ENCODE results near the gene CAMKV.
"Not testable (repeated sequence)": the region's sequence is repeated elsewhere in the genome, so short reads cannot be mapped to it uniquely, and the experiment has no call there.

Gene CAMKV

DNA sequence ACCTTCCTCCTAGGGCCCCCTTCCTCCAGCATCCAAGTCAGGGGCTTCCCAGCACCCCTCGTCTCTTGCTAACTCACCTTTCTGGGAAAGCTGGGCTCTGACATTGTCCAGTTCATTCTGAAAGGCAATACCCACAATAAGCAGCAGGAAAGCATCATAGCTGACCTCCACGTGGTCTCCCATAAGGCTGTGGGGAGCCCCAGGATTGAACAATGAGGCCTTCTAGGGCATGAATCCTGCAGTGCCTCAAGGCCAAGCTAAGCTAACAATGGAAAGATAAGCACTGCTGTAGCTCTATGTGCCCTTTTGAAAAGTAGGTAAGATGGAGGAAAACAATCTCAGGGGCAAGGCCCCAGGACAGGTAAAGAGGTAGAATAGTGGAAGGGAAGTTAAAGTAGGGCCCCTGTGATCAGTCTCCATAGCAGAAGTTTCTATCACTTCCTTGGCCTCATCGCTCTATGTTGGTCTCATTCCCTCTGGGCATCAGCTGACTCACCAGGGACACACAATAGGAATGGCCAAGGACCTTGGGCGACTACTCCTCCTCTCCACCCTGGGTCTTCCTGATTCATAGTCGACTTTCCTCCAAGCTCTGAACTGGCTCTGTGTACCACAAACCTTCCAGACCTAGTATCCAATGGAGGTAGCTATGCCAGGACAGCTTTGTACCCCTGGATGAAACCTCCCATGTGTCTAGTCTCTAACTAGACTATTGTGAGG, 25.1 kb downstream of the CAMKV start:
- DNase-seq: no peak

DNA sequence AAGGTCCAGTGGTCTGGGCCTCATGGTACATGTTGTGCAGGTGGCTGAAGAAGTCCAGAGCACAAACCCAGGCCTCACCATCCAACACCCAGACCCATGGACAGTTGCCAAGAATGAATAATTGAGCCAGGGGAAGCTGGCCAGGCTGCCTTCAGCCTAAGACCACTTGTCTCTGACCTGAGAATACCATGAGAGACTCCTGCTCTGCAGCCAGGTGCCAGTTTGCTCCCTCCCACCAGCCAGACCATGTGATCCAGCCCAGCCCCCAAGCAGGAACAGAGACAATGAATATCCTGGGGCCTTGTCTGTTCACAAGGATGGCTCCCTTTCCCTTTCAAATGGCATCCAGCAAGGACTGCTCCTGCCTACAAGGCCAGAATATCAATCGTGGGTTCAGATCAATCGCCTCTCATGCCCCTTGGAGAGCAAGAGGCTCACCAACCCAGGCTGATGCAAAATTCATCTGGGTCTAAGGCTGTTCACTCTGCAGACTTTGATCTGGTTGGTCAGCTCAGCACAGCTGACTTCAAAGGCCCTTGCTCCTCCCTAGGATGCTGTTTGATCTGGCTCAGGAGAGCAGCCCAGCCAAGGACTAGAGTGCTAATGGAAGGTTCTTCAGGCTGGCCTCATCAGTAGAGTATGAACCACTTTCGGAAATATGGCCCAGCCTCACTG, 26.7 kb downstream of the CAMKV start:
- DNase-seq: no peak

DNA sequence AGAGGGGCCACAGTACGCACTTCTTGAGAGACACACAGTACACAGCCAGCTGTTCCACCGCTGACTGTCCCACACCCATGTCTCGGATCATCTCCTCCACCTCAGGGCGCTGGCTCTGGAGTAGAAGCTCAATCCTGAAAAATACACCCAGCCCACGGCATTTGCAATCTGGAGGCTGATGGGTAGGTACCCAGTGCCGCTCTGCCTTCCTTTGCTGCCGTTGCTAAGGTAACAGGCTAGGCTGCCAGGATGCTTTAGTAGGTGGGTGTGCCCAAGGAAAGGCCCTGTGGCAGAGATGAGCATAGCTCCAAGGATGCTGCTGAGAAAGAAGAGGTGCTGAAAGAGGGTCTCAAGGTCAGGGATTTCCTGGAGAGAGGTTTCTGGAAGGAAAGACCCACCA, 27.9 kb downstream of the CAMKV start:
- no peak for DNase-seq

DNA sequence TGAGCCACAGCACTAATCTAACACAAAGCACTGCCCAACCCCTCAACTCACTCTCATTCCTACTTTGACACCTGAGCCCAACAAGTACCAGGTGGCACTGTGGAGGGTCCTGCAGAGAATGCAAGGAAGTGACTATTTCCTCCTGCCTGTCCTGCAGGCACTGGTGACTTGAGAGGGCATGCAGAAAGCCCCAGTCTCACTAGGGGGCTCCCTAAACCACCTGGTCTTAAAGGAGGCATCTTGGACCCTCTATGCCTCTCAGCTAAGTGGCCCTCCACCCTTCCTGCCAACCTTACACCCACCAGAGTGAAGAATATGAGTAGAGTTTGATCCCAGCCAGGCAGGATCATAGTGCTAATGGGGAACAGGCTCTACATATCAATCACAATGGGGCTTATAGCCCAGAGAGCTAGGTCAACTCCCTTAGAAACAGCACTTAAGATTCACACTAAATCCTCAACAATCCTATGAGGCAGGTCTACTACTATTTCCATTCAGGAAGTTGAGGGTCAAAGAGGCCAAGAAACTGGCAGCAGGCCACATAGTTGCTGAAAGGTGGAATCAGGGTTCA, 28.5 kb downstream of the CAMKV start:
- DNase-seq: peak; percentile 12

DNA sequence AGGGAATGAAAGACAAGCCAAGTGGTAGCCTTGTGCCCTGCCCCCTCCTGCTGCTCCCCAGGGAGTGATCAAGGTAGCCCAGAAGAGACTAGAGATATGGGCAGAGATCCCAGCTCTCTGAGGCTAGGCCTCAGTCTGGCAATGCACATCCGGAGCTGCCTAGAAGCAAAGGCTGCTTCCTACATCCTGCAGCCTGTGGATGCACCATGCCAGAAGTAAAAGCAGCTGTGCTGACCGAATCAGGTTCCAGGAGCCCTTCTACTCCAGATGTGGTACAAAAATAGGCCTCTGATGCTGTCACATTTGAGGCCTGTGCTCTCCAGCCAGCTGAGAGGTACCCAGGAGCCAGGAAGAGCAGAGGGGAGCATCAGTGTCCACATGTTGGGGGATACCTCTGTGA, 29.3 kb downstream of the CAMKV start:
- DNase-seq: no peak

DNA sequence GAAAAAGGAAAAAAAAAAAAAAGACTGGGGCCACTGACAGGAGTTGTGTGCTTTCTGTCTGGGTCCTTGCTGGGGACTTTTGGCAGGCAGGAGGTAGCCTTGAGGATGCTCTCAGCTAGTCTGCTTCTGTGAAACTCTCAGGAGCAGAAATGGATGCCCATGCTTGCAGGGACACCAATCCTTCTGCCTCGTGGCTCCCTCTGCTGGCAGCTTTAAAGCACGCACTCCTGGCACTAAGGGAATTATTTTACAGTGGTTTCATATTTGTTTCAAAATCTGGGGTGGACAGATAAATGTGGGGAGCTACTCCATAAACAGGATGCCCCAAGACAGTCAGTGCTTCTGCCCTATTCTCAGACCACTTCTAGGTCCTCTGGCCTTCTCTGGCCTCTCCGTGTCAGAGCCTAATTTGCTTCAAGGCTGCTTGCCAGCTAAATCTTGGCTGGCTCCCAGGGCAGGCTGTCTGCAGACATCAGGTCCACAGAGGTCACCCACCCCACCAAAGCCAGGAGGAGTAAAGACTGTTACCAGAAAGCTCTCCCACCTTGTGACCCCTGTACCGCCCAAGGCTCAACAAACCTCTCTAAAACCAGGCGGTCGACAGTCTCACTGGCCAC, 30.4 kb downstream of the CAMKV start:
- peak; percentile 87 for DNase-seq

DNA sequence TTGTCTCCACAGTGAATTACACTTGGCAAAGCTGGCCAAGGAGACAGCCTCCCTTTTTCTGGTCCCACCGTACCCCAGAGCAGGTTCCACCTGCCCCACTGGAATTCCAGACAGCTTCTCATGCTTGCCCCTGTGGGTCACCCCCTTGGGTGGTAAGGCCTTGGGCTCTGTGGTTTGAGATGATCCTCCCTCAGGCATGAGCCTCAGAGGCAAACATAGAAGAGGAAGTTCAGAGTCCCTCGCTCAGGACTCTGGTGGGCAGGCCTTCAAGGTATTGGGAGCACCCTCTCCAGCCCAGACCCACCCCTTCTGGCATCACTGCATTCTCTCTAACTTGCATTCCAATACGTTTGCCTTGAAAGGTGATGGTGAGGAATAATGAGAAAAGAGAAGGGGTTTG, 38.4 kb downstream of the CAMKV start:
- DNase-seq: no peak

DNA sequence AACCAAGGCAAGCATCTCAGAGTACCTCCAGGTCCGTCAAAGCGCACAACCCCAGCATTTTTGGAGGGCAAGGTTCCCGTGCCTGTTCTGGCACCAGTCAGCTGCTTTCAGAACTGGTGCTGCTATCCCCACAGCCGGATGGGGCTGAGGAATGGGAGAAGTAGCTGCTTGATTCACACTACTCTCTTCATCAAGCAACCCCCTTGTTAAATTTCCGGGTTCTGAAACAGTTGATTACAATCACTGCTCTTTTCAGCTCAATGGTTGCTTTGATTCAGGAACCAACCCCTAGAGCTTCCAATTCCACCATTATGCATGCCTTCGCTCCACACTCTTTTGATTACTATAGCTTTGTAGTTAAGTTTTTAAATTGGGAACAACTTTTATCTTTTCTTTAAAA, 43.7 kb downstream of the CAMKV start:
- no peak for DNase-seq

DNA sequence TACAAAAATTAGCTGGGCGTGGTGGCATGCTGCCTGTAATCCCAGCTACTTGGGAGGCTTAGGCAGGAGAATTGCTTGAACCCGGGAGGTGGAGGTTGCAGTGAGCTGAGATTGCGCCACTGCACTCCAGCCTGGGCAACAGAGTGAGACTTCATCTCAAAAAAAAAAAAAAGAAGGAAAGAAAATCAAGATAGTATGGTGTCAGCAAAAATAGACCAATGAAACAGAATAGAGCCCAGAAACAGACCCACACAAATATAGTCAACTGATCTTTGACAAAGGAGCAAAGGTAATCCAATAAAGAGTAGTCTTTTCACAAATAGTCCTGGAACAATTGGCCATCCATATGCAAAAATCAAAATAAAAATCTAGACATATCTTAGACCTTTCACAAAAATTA, 46.6 kb downstream of the CAMKV start:
- not testable (repeated sequence) for DNase-seq

DNA sequence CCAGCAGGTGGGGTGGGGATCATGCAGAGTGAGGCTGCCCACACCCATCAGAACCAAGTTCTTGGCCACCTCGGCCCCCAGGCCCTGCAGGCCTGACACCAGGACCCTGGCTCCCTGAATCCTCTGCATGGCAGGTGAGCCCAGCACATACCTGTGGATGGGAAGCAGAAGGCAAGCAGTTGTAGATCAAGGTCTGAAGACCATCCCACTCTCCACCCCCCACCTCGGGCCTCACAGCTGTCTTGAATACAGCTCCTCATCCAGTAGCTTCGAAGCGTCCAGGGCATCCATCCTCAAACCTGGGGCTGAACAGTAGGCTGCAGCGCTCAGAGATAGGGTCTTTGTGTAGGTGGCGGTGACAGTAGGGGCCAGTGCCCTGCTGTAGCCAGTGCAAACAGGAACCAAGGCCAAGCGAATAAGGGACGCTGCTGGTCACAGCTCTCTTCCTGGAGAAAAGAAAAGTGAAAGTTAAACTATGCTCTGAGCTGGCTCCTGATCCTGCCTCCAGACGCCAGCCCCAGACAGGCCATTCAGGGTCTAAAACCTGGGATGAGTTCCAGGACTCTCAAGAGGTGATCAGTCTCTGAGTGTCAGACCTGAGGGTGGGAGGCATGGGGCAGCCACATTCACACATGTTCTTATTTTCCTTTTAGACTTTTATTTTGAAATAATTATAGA, 56.1 kb downstream of the CAMKV start, which contains the start of gene UBA7:
TSS of gene UBA7 (minus strand) at position 457 of the 678 bp plus-strand sequence. CDS start at position 291, 166 bp downstream.
- peak; percentile 59 for DNase-seq

DNA sequence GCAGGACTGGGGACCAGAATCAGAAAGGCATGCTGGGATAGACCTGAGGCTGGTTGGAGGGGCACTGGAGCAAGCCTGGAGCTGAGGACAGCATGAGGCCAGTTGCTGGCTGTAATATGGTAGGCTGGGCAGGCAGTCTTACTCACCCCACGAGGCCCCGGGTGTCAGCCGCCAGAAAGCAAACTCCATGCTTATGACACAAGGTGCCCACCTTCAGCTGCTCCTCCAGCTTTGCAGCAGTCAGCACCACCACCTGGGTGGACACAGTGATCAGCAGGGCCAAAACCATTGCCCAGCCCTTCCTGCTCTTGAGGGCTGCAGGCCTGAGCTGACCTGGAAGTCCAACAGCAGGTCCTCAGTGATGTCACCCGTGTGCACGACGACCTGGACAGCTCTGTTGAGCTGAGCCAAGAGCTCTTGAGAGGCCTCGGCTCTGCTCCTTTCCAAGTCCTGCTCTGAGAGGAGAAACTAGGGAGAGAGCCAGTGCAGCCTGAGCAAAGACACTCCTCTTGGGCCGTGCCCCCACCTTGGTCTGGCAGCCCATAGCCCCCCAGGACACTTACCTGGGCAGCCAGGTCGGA, 56.7 kb downstream of the CAMKV start:
- no peak for DNase-seq

All from CD4-positive, alpha-beta T cell treated with Interleukin-17A for 1 hour (primary cell).